GM21423 (cell line): Measurements from ENCODE around the gene ANKRD44.

Source experiments
- ATAC-seq: cut with Tn5 transposase; IDR thresholded peaks from one replicate; pipeline ENCODE4 v1.9.1; 2021; ENCODE audit warnings: mild to moderate bottlenecking, moderate library complexity; ENCODE audit not compliant: unreplicated experiment

The ANKRD44 gene

GRCh38 chr2:197294260-197294659, 16.3 kb downstream of the ANKRD44 start:
- peak; percentile 32 for ATAC-seq

- ATAC-seq = peak; percentile 35
These were observed 17.1 kb downstream of the ANKRD44 start for GRCh38 chr2:197293252-197294007.

GRCh38 chr2:197292619-197293018, 18.0 kb downstream of the ANKRD44 start:
- peak; percentile 48 for ATAC-seq

GRCh38 chr2:197287596-197287932, 23.0 kb downstream of the ANKRD44 start:
- peak; percentile 6 for ATAC-seq

GRCh38 chr2:197286805-197287595, 23.6 kb downstream of the ANKRD44 start:
- peak; percentile 89 for ATAC-seq

- ATAC-seq = no peak
These were observed 25.2 kb downstream of the ANKRD44 start for GRCh38 chr2:197285361-197285760.

- ATAC-seq = no peak
These were observed 25.6 kb downstream of the ANKRD44 start for GRCh38 chr2:197284956-197285355.

GRCh38 chr2:197281421-197281820, 29.2 kb downstream of the ANKRD44 start:
- no peak for ATAC-seq

- ATAC-seq = no peak
These were observed 30.4 kb downstream of the ANKRD44 start for GRCh38 chr2:197280015-197280702.

- ATAC-seq = no peak
These were observed 31.5 kb downstream of the ANKRD44 start for GRCh38 chr2:197278799-197279763.

GRCh38 chr2:197277794-197278193, 32.8 kb downstream of the ANKRD44 start:
- ATAC-seq = no peak

GRCh38 chr2:197276156-197276555, 34.4 kb downstream of the ANKRD44 start:
- no peak for ATAC-seq

GRCh38 chr2:197274937-197275336, 35.6 kb downstream of the ANKRD44 start:
- no peak for ATAC-seq

- ATAC-seq = no peak
These were observed 36.2 kb downstream of the ANKRD44 start for GRCh38 chr2:197274349-197274748.

- ATAC-seq = no peak
These were observed 37.1 kb downstream of the ANKRD44 start for GRCh38 chr2:197273485-197273884.

GRCh38 chr2:197270601-197271000, 40.0 kb downstream of the ANKRD44 start:
- ATAC-seq = no peak

- ATAC-seq = no peak
These were observed 40.8 kb downstream of the ANKRD44 start for GRCh38 chr2:197269815-197270214.

GRCh38 chr2:197268786-197269584, 41.6 kb downstream of the ANKRD44 start:
- peak; percentile 49 for ATAC-seq

GRCh38 chr2:197266477-197266876, 44.1 kb downstream of the ANKRD44 start:
- ATAC-seq = no peak

- ATAC-seq = no peak
These were observed 44.7 kb downstream of the ANKRD44 start for GRCh38 chr2:197265924-197266323.
